Measurements from ENCODE around the gene ZNF682. TPM values are rescaled to one million over a fixed set of nuclear protein-coding genes. Genes with fewer than 3 reads are reported as not detected.

The ZNF682 gene
- total and polyA plus RNA-seq, 11 donors, result 3.3 to 10.2 (median 5.5) TPM

GRCh38 chr19:19956434-19957075 is 82.8 kb downstream of the ZNF682 start:
- no peak for ATAC-seq
- Histone ChIP-seq H3K9me3 (no peaks in the 10 kb centered on the region), H3K4me3 (no peak overlapping the region), H3K27me3 (peaks cover 0 to 8% (median 0%) of the 10 kb centered on the region in 9 donors), H3K27ac (no peak overlapping the region), H3K4me1 (no peaks in the 10 kb centered on the region), H3K36me3 (no peaks in the 10 kb centered on the region)
- 42 to 50% (median 46%) methylated on average over 12 to 15 of the region's 15 CpGs for WGBS, 4 donors
- intact Hi-C loops (cut with DNase I), result loop anchor here in 4 of 10 donors (5.0 to 10.0 kb wide), 2 partner anchors 422 to 424 kb away; partner anchors contain the start of gene CILP2 (in 2 of the 4)
- DNase-seq, result no peak
- no peak for TF ChIP-seq POLR2A (IDR thresholded peaks at IDR 0.05)
- TF ChIP-seq, protein P1, sequence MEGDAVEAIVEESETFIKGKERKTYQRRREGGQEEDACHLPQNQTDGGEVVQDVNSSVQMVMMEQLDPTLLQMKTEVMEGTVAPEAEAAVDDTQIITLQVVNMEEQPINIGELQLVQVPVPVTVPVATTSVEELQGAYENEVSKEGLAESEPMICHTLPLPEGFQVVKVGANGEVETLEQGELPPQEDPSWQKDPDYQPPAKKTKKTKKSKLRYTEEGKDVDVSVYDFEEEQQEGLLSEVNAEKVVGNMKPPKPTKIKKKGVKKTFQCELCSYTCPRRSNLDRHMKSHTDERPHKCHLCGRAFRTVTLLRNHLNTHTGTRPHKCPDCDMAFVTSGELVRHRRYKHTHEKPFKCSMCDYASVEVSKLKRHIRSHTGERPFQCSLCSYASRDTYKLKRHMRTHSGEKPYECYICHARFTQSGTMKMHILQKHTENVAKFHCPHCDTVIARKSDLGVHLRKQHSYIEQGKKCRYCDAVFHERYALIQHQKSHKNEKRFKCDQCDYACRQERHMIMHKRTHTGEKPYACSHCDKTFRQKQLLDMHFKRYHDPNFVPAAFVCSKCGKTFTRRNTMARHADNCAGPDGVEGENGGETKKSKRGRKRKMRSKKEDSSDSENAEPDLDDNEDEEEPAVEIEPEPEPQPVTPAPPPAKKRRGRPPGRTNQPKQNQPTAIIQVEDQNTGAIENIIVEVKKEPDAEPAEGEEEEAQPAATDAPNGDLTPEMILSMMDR (IDR thresholded peaks at IDR 0.05), result no peak

DNA sequence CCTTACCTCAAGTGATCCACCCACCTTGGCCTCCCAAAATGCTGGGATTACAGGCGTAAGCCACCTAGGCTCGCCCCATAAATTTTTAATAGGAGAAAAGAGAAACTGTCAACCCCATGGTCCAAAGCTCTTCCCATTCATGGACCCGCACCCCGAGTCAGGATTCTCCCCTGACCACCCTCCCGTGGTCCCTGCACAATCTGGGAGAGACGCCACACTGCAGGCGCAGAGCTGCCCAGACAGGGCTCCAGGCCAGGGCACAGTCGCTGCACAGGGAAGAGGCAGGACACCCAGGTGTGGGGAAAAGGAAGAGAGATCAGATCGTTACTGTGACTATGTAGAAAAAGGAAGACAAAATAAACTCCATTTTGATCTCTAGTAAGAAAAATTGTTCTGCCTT is 84.1 kb downstream of the ZNF682 start:
- Histone ChIP-seq H3K36me3 (no peaks in the 10 kb centered on the region), H3K27ac (no peak overlapping the region), H3K4me1 (no peaks in the 10 kb centered on the region), H3K4me3 (no peak overlapping the region), H3K27me3 (peaks cover 0 to 8% (median 0%) of the 10 kb centered on the region in 9 donors), H3K9me3 (no peaks in the 10 kb centered on the region)
- 88 to 92% (median 89%) methylated on average over 9 of the region's 9 CpGs for WGBS, 4 donors
- intact Hi-C loops (cut with DNase I), result loop anchor here in 4 of 10 donors (5.0 to 10.0 kb wide), 2 partner anchors 420 to 423 kb away; partner anchors contain the start of gene CILP2 (in 2 of the 4)
- TF ChIP-seq, protein P1 (IDR thresholded peaks at IDR 0.05), result no peak
- TF ChIP-seq POLR2A (IDR thresholded peaks at IDR 0.05), result no peak
- ATAC-seq (no peak), DNase-seq (no peak)

Other genes with a start within 250 kb of the ZNF682 start
- gene ZNF506, start 217.8 kb downstream of the ZNF682 start, total RNA-seq, result 10 to 100 TPM in 8 of 9 donors, 1 to 10 TPM in 1; 9.0 to 20.2 (median 11.6) TPM
- gene ZNF506, start 217.8 kb downstream of the ZNF682 start, polyA plus RNA-seq, result 1 to 10 TPM; 5.0 to 6.5 TPM
- 10 to 100 TPM in 2 of 9 donors, 1 to 10 TPM in 7; 5.6 to 16.6 (median 8.1) TPM for gene ZNF253, start 173.6 kb downstream of the ZNF682 start, total RNA-seq
- gene ZNF253, start 173.6 kb downstream of the ZNF682 start, polyA plus RNA-seq, result 1 to 10 TPM; 3.8 to 5.5 TPM
- 1 to 10 TPM; 1.0 to 4.6 (median 2.3) TPM for gene ZNF93, start 138.6 kb downstream of the ZNF682 start, total RNA-seq
- gene ZNF93, start 138.6 kb downstream of the ZNF682 start, polyA plus RNA-seq, result 1 to 10 TPM; 1.1 to 3.7 TPM
- 1 to 10 TPM in 3 of 9 donors, under 1 TPM in 6; 0.25 to 2.6 (median 0.54) TPM for gene ZNF90, start 38.5 kb upstream of the ZNF682 start, total RNA-seq
- gene ZNF90, start 38.5 kb upstream of the ZNF682 start, polyA plus RNA-seq, result under 1 TPM; 0.57 to 0.99 TPM
- 1 to 10 TPM; 1.2 to 3.5 (median 1.8) TPM for gene ZNF486, start 127.7 kb upstream of the ZNF682 start, total RNA-seq
- 1 to 10 TPM; 1.1 to 1.8 TPM for gene ZNF486, start 127.7 kb upstream of the ZNF682 start, polyA plus RNA-seq